NT2/D1 (cell line): ENCODE results near the gene KCNH1.

Experiments used
- DNase-seq: peaks from one replicate; pipeline ENCODE4 v3.0.0-alpha.2; 2011; ENCODE audit warnings: low read depth, low spot score
- H3K27me3 ChIP-seq: 2 replicates; pipeline ENCODE4 v1.6.0; 2011; ENCODE audit warnings: mild to moderate bottlenecking; ENCODE audit not compliant: insufficient read length, insufficient read depth
- H3K36me3 ChIP-seq: 2 replicates; pipeline ENCODE4 v1.6.1; 2011; ENCODE audit warnings: mild to moderate bottlenecking, low read length, mixed read lengths; ENCODE audit not compliant: insufficient read depth, insufficient read length
- H3K4me1 ChIP-seq: 2 replicates; pipeline ENCODE4 v1.5.1; 2011; ENCODE audit not compliant: insufficient read depth, insufficient read length
- H3K4me3 ChIP-seq: 2 replicates; pipeline ENCODE4 v1.5.1; 2011; ENCODE audit warnings: low read depth; ENCODE audit not compliant: insufficient read length
- H3K9ac ChIP-seq: 2 replicates; pipeline ENCODE4 v1.6.0; 2011; ENCODE audit warnings: low read depth; ENCODE audit not compliant: insufficient read length
- H3K9me3 ChIP-seq: 2 replicates; pipeline ENCODE4 v1.5.1; 2011; ENCODE audit warnings: mild to moderate bottlenecking, low read length; ENCODE audit not compliant: insufficient read depth
- SUZ12 ChIP-seq: IDR thresholded peaks from 2 replicates; pipeline ENCODE4 v1.6.1; 2011; ENCODE audit not compliant: insufficient read length, insufficient read depth; ENCODE audit errors: extremely low read depth
- YY1 ChIP-seq: IDR thresholded peaks from 2 replicates; pipeline ENCODE4 v1.6.1; 2011; ENCODE audit not compliant: insufficient read length, insufficient read depth
- ZNF274 ChIP-seq: IDR thresholded peaks from 2 replicates; pipeline ENCODE4 v1.6.1; 2011; ENCODE audit warnings: mild to moderate bottlenecking, low read depth, low read length

The KCNH1 gene

GRCh38 chr1:210920258-210920657, 213.7 kb downstream of the KCNH1 start:
- no peak for DNase-seq
- no peaks in the 10 kb centered on the region for H3K9me3 ChIP-seq
- no peak overlapping the region for H3K9ac ChIP-seq
- no peaks in the 10 kb centered on the region for H3K4me1 ChIP-seq
- TF ChIP-seq ZNF274 (no peak), SUZ12 (no peak), YY1 (no peak)
- no peaks in the 10 kb centered on the region for H3K27me3 ChIP-seq
- H3K36me3 ChIP-seq, result no peaks in the 10 kb centered on the region
- H3K4me3 ChIP-seq, result no peak overlapping the region

DNA sequence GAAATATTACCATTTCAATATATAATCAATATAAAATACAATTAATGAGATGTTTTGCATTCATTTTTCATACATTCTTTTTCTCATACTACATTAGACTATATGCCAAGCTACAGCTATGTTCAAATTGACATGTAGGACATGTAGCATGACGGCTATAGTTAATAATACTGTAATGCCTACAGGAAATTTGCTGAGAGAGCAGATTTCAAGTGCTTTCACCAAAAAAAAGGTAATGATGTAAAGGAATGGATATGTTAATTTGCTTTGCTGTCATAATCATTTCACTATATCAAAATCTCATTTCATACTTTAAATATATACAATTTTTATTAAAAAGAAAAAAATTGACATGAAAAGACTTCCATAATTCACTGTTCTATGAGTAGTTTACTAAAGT, 215.1 kb downstream of the KCNH1 start:
- DNase-seq, result no peak

DNA sequence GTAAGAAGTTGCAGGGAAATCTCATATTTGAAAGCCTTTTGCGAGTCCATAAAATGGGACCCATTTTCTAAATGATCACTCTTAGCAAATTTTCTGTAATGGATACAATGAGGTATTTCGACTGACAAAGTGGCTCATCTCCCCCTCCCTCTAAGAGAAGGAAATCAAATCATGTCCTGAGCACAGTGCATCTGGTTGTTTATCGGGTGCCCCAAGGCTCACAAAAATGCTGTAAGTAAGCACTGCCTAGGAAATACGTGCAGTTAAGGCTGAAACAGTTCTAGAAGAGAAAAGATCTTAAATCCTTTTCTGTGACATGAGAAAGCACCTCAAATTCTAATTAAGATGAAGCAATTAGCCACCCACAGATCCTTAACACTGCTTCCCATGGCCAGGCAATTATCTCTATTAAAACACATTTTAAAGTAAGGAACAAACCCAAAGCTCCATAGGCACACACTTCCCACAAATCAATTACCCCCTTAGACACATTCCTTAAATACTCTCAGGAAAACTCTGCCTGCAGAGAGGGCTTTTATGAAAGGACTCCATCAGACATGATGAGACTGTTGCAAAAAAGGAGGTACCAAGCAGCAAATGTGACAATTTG, 216.3 kb downstream of the KCNH1 start:
- Histone ChIP-seq H3K9ac (no peak overlapping the region), H3K4me3 (no peak overlapping the region), H3K9me3 (no peaks in the 10 kb centered on the region), H3K27me3 (no peaks in the 10 kb centered on the region), H3K36me3 (no peaks in the 10 kb centered on the region), H3K4me1 (no peaks in the 10 kb centered on the region)
- no peak for DNase-seq
- TF ChIP-seq YY1 (no peak), ZNF274 (no peak), SUZ12 (no peak)

More for the DNA sequence above, 215.1 kb downstream of the KCNH1 start:
- H3K4me1 ChIP-seq, result no peaks in the 10 kb centered on the region
- H3K4me3 ChIP-seq, result no peak overlapping the region
- TF ChIP-seq SUZ12 (no peak), YY1 (no peak), ZNF274 (no peak)
- H3K36me3 ChIP-seq, result no peaks in the 10 kb centered on the region
- H3K9me3 ChIP-seq, result no peaks in the 10 kb centered on the region
- no peak overlapping the region for H3K9ac ChIP-seq
- H3K27me3 ChIP-seq, result no peaks in the 10 kb centered on the region

- Histone ChIP-seq H3K4me1 (no peaks in the 10 kb centered on the region), H3K9me3 (no peaks in the 10 kb centered on the region), H3K4me3 (no peak overlapping the region), H3K27me3 (no peaks in the 10 kb centered on the region), H3K36me3 (no peaks in the 10 kb centered on the region), H3K9ac (no peak overlapping the region)
- TF ChIP-seq ZNF274 (no peak), SUZ12 (no peak), YY1 (no peak)
- no peak for DNase-seq
Measured at GRCh38 chr1:210916548-210916947, 217.4 kb downstream of the KCNH1 start.

- H3K27me3 ChIP-seq, result no peaks in the 10 kb centered on the region
- TF ChIP-seq SUZ12 (no peak), ZNF274 (no peak), YY1 (no peak)
- H3K9me3 ChIP-seq, result no peaks in the 10 kb centered on the region
- H3K9ac ChIP-seq, result no peak overlapping the region
- DNase-seq, result no peak
- H3K4me1 ChIP-seq, result no peaks in the 10 kb centered on the region
- H3K36me3 ChIP-seq, result no peaks in the 10 kb centered on the region
- H3K4me3 ChIP-seq, result no peak overlapping the region
Measured at GRCh38 chr1:210915890-210916507, 217.9 kb downstream of the KCNH1 start.

- H3K27me3 ChIP-seq, result no peaks in the 10 kb centered on the region
- no peak for DNase-seq
- no peaks in the 10 kb centered on the region for H3K9me3 ChIP-seq
- H3K36me3 ChIP-seq, result no peaks in the 10 kb centered on the region
- no peak overlapping the region for H3K4me3 ChIP-seq
- no peak overlapping the region for H3K9ac ChIP-seq
- TF ChIP-seq SUZ12, result no peak
- TF ChIP-seq YY1, result no peak
- no peak for TF ChIP-seq ZNF274
- H3K4me1 ChIP-seq, result no peaks in the 10 kb centered on the region
Measured at GRCh38 chr1:210912752-210913151, 221.2 kb downstream of the KCNH1 start.

DNA sequence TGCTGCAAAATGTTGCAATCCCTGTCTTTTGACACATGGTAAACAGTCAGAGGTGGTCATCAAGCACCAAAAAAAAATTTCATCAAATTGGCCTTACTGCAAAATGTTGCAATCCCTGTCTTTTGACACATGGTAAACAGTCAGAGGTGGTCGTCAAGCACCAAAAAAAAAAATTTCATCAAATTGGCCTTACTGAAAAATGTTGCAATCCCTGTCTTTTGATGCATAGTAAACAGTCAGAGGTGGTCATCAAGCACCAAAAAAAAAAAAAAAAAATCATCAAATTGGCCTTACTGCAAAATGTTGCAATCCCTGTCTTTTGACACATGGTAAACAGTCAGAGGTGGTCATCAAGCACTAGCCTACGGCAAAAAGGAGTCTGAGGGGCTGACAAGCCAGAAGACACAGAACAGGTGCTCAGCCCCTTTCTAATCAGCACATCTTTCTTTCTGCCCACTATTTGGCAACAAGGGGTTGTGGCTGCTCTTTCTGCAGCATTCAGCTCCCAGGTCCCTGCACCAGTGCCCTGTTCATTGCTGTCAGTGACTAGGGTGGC, 223.8 kb downstream of the KCNH1 start:
- no peak for TF ChIP-seq YY1
- TF ChIP-seq SUZ12, result no peak
- TF ChIP-seq ZNF274, result no peak
- Histone ChIP-seq H3K27me3 (no peaks in the 10 kb centered on the region), H3K36me3 (no peaks in the 10 kb centered on the region), H3K4me1 (no peaks in the 10 kb centered on the region), H3K9me3 (no peaks in the 10 kb centered on the region), H3K9ac (no peak overlapping the region), H3K4me3 (no peak overlapping the region)
- no peak for DNase-seq
